Spinal cord (tissue), 10 donors: ENCODE data around the gene VAPA. TPM values are rescaled to one million over a fixed set of nuclear protein-coding genes. Genes with fewer than 3 reads are reported as not detected.

ENCODE experiments used
- DNase-seq, 6 donors: peaks; one replicate each; pipeline versions ENCODE4 v3.0.0 to v3.0.0-alpha.2; 2013 to 2015; ENCODE audit warnings: low spot score in 6 of 6, low read depth in 4 of 6
- H3K27ac ChIP-seq: one replicate; pipeline ENCODE4 v1.5.1; 2013; ENCODE audit warnings: low read depth, low read length, control low read depth
- H3K27me3 ChIP-seq: one replicate; pipeline ENCODE4 v1.6.1; 2013; ENCODE audit warnings: low read length; ENCODE audit not compliant: control insufficient read depth, insufficient read depth
- H3K36me3 ChIP-seq: one replicate; pipeline ENCODE4 v1.6.1; 2013; ENCODE audit warnings: low read length; ENCODE audit not compliant: control insufficient read depth, insufficient read depth
- H3K4me1 ChIP-seq: one replicate; pipeline ENCODE4 v1.6.1; 2013; ENCODE audit warnings: low read length; ENCODE audit not compliant: control insufficient read depth, insufficient read depth
- H3K4me3 ChIP-seq: one replicate; pipeline ENCODE4 v1.5.1; 2013; ENCODE audit warnings: low read depth, low read length, control low read depth
- H3K9me3 ChIP-seq: one replicate; pipeline ENCODE4 v1.6.1; 2013; ENCODE audit warnings: low read length; ENCODE audit not compliant: control insufficient read depth, insufficient read depth
- WGBS: methylation state at CpG from one replicate; pipeline ENCODE4 v1.1.5; 2013; ENCODE audit warnings: missing lambda C conversion rate; ENCODE audit not compliant: insufficient coverage; 5-methylcytosine and 5-hydroxymethylcytosine counted together
- polyA plus RNA-seq, 2 donors: library from polyadenylated mRNA; unstranded; fragments of 120-200 nt; gene quantifications; one replicate each; pipeline ENCODE4 v1.2.1, GENCODE V29; 2013; ENCODE audit not compliant: insufficient read length in 2 of 2
- total RNA-seq, 2 donors: library from RNA; depleted of rRNA in 1 of 2; stranded (reverse); fragments of 120-200 nt in 1 of 2; fragments of >200 nt in 1 of 2; gene quantifications; one replicate each; pipeline versions ENCODE4 v1.2.3 to v1.2.4, GENCODE V29; 2013 to 2014
- donor health status: healthy.

VAPA gene
- total and polyA plus RNA-seq, 4 donors = 259 to 313 (median 270) TPM

GRCh38 chr18:9946831-9947230 is 33.0 kb downstream of the VAPA start:
- Histone ChIP-seq H3K4me1 (no peaks in the 10 kb centered on the region), H3K4me3 (no peak overlapping the region), H3K27me3 (no peaks in the 10 kb centered on the region), H3K27ac (no peak overlapping the region), H3K9me3 (no peaks in the 10 kb centered on the region), H3K36me3 (no peaks in the 10 kb centered on the region)
- no peak for DNase-seq
- 100% methylated on average over 1 of the region's 3 CpGs for WGBS

GRCh38 chr18:9947248-9947647 is 33.4 kb downstream of the VAPA start:
- no peaks in the 10 kb centered on the region for H3K27me3 ChIP-seq
- no CpG with 5 or more reads among the region's 1 CpG for WGBS
- DNase-seq = no peak
- no peaks in the 10 kb centered on the region for H3K4me1 ChIP-seq
- H3K9me3 ChIP-seq = no peaks in the 10 kb centered on the region
- no peak overlapping the region for H3K4me3 ChIP-seq
- no peaks in the 10 kb centered on the region for H3K36me3 ChIP-seq
- no peak overlapping the region for H3K27ac ChIP-seq

GRCh38 chr18:9949315-9949714 is 35.5 kb downstream of the VAPA start:
- H3K9me3 ChIP-seq = no peaks in the 10 kb centered on the region
- H3K4me1 ChIP-seq = no peaks in the 10 kb centered on the region
- no peaks in the 10 kb centered on the region for H3K27me3 ChIP-seq
- no CpG with 5 or more reads among the region's 2 CpGs for WGBS
- DNase-seq = no peak
- H3K27ac ChIP-seq = no peak overlapping the region
- no peaks in the 10 kb centered on the region for H3K36me3 ChIP-seq
- H3K4me3 ChIP-seq = no peak overlapping the region

GRCh38 chr18:9949861-9950260 is 36.0 kb downstream of the VAPA start:
- no peaks in the 10 kb centered on the region for H3K36me3 ChIP-seq

GRCh38 chr18:9950289-9951016 is 36.6 kb downstream of the VAPA start:
- H3K36me3 ChIP-seq = no peaks in the 10 kb centered on the region
- H3K27me3 ChIP-seq = no peaks in the 10 kb centered on the region
- H3K4me3 ChIP-seq = no peak overlapping the region
- no peak overlapping the region for H3K27ac ChIP-seq
- no peaks in the 10 kb centered on the region for H3K4me1 ChIP-seq
- no peaks in the 10 kb centered on the region for H3K9me3 ChIP-seq
- WGBS = 45% methylated on average over 3 of the region's 3 CpGs
- DNase-seq = peak in 1 of 6 donors; percentile 64

More at GRCh38 chr18:9949861-9950260, 36.0 kb downstream of the VAPA start:
- H3K27ac ChIP-seq = no peak overlapping the region
- no peaks in the 10 kb centered on the region for H3K4me1 ChIP-seq
- no peak for DNase-seq
- no peaks in the 10 kb centered on the region for H3K27me3 ChIP-seq
- H3K9me3 ChIP-seq = no peaks in the 10 kb centered on the region
- H3K4me3 ChIP-seq = no peak overlapping the region
- WGBS = no CpG with 5 or more reads among the region's 5 CpGs

GRCh38 chr18:9951022-9951859 is 37.4 kb downstream of the VAPA start:
- no peaks in the 10 kb centered on the region for H3K9me3 ChIP-seq
- no peaks in the 10 kb centered on the region for H3K36me3 ChIP-seq
- H3K27ac ChIP-seq = no peak overlapping the region
- no peak overlapping the region for H3K4me3 ChIP-seq
- no CpG with 5 or more reads among the region's 9 CpGs for WGBS
- DNase-seq = peak in 4 of 6 donors; percentile 19 to 84 (median 48)
- H3K4me1 ChIP-seq = no peaks in the 10 kb centered on the region
- H3K27me3 ChIP-seq = no peaks in the 10 kb centered on the region

- H3K36me3 ChIP-seq = no peaks in the 10 kb centered on the region
- no CpG with 5 or more reads among the region's 1 CpG for WGBS
- no peak for DNase-seq
- H3K9me3 ChIP-seq = no peaks in the 10 kb centered on the region
- no peaks in the 10 kb centered on the region for H3K27me3 ChIP-seq
- no peaks in the 10 kb centered on the region for H3K4me1 ChIP-seq
- H3K27ac ChIP-seq = no peak overlapping the region
- no peak overlapping the region for H3K4me3 ChIP-seq
These were observed 39.0 kb downstream of the VAPA start for GRCh38 chr18:9952633-9953416.

- Histone ChIP-seq H3K9me3 (no peaks in the 10 kb centered on the region), H3K4me3 (no peak overlapping the region), H3K27ac (no peak overlapping the region), H3K36me3 (no peaks in the 10 kb centered on the region), H3K27me3 (no peaks in the 10 kb centered on the region), H3K4me1 (no peaks in the 10 kb centered on the region)
- WGBS = no CpG with 5 or more reads among the region's 4 CpGs
- DNase-seq = no peak
These were observed 45.1 kb downstream of the VAPA start for GRCh38 chr18:9958861-9959399.

- no peaks in the 10 kb centered on the region for H3K9me3 ChIP-seq
- H3K4me1 ChIP-seq = no peaks in the 10 kb centered on the region
- DNase-seq = no peak
- H3K27me3 ChIP-seq = no peaks in the 10 kb centered on the region
- no CpG with 5 or more reads among the region's 1 CpG for WGBS
- H3K27ac ChIP-seq = no peak overlapping the region
- H3K4me3 ChIP-seq = no peak overlapping the region
- H3K36me3 ChIP-seq = no peaks in the 10 kb centered on the region
These were observed 45.7 kb downstream of the VAPA start for GRCh38 chr18:9959564-9959963.
